Suppressor macrophage treated with lipopolysaccharide for 4 hours (primary cell): Measurements from ENCODE around the gene RADIL.
A peak's percentile ranks its signal among the peaks of the same experiment; 100 is the strongest.

ENCODE experiments used
- DNase-seq: peaks from one replicate; pipeline ENCODE4 v3.0.0-alpha.2; 2020

Gene RADIL

DNA sequence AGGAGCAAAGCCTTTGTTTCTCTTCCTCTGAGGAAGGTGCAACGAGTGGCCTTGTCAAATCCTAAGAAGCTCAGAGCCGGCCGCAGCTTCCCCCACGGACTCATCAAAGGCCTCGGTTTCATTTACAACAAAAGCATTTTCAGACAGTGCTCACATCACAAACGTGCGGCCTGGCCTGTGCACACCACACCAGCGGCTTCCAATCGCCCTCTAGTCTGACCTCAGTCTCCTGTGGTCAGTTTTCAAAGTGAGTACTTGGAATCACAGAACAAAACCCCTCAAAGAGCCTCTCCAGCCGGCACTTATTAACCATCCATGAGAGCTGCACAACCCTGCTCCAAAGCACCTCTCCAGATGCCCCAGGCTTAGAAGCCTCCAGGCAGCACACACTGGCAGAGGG, 3.3 kb downstream of the RADIL start:
- no peak for DNase-seq

DNA sequence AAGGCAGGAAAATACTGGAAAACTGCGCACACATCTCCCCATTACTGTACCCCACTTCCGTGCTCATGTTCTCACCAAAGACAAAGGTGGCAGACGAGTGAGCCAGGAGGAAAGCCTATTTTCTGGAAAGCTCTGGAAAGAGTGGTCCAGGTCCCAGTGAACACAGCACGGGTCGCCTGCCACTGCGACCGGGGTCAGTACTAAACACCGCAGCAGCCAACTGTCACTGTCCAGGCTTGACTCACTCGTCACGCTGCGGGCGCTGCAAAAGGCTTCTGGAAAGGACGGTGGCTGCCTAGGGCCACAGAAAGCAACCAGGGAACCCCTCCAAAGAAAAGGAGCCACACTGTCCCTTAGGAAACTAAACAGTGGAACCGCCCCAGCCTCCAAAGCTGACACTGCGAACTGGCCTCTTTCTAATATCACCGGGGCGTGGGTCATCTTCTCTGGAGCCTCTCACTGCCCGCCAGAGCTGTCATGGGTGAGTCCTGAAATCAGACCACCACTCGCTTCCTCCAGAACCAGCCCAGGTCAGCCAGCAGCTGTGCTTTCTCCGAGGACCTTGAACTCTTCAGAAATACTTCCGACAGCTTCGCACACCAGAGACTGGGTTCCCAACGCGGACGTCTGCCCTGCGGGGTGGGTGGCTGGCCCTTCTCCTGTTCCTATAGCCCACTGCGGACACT, 4.0 kb downstream of the RADIL start:
- no peak for DNase-seq

DNA sequence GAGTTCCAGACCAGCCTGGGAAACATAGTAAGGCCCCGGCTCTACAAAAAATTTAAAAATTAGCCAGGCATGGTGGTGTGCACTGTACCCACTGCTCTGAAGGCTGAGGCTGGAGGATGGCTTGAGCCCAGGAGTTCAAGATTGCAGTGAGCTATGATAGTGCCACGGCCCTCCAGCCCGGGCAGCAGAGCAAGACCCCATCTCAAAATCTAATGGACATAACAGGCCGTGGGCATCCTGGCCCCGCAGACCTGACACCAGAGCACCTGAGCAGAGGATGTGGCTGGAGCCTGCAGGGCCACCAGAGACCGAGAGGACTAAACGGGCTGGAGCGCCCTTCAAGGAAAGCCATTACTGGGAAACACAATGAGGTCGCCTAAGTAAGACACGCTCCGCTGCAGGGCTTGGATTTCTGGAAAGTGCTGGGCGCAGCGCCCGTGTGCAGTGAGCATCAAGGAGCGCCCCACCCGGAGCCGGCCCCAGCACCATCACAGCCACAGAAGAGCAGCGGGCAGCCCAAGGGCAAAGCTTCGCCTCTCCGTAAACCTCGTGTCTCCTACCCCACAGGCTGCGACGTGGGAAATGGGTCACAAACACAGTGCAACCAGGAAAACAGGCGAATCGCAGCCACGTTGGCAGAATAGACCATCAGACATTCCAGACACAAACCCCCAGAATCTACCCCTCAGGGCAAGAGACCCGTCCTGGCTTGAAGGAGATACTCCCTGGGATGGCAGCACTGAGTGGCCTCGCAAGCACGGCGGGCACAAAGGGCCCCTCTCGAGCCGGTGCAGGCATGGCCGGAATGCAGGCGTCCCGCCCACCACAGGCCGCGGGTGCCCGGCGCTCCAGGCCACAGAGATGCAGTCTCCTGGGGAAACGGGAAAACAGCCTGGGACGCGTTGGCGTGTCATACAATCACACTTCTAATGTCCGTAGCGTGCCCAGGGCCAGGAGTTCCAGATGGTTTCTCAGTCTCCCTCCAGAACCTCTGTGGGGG, 4.9 kb downstream of the RADIL start:
- no peak for DNase-seq

DNA sequence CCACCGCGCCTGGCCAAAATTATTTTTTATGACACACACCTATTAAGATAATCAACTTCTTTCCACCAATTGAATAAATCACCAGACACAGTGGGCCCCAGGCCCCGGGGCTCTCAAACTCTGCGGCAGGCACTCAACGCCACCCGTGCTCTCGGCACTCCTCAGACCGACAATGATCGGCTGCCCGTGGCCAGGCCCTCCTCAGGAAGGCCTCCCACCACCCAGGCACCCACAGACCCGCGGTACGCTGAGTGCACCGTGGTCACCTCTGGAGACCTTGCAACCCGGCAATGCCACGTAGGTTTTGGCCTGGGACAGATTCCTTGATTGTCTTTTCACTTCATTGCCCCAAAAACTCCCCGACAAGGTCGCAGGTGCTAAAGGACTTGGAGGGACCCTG, 6.9 kb downstream of the RADIL start:
- no peak for DNase-seq

DNA sequence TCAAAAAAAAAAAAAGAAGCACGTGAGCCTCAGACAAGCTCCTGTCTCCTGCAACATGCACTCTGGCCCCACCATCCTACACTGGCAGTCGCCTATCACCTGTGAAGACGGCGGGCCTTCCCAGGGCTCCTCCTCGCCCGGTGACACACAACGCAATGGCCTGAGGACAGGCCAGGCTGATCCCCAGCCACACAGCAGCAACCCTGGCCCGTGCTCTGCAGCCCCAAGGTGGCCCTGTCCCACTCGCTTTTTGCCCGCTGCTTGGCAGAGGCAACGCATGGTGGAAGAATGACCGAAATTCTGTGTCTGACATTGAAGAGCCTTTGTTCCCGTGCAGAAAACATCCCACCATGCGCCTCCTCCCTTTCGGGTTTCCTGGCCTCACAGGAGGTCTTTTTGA, 8.1 kb downstream of the RADIL start:
- DNase-seq, result no peak

DNA sequence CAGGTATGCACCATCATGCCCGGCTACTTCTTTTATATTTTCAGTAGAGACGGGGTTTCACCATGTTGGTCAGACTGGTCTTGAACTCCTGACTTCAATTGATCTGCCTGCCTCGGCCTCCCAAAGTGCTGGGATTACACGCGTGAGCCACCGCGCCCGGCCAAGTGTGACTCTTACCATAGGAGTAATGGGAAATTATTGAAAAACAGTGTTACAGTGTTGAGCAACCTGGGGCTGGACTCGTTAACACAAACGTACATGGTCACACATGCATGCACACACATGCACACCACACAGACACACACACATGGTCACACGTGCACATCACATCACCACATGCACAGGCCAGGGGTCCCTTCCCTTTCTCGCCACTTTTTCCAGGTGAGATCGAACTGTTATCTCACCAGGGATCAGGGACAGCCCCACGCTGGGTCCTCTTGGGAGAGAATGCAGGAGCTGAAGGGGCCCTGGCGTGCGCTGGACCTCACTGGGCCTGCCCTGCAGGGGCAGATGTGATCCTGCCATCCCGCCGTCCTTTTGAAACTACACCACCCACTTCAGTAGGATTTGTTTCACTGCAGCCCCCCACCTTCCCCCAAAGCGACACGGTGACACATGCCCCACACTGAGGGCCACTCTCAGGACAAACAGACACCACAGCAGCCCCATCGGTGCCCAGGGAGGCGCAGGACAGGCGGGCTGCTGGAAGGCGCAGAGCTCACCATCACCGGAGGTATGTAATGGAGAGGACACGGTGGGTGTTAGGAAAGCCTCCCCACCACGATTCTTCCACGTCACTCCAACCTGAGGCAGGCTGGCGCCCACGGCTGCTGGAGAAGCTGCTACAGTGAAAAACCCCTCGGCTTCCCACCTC, 10.2 kb downstream of the RADIL start:
- DNase-seq, result no peak

DNA sequence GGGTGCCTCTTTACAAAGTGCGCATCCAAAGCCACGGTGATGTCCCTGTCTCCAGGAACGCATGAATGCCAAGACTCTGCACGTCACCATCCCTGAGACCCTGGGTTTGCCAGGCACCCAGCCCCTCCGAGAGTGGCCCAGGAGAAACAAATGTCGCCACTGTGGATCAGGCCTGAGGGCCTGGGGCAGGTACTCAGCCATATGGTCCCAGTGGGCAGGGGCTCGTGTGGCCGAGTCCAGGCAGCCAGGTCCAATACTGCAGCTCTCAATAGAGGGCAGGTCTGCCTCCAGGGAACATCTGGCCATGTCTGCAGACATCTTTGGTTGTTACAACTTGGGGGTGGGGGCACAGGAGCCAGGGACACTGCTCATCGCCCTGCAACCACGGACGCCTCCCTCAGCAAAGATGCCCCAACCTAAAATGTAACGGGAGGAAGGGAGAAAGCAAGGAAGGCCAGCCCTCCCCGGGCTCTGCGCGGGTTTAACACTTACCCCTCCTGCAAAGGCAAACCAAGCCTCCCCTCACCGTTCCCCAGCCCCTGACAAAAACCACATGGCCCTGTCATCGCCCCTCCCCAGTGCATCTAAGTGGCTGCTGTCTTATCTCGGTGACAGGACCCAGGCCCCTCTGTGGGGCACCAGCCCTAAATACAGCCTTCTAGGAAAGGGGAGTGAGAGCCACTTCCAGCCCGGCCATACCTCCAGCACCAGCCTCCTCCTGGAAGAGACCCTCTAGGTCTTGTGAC, 11.4 kb downstream of the RADIL start:
- DNase-seq, result no peak

DNA sequence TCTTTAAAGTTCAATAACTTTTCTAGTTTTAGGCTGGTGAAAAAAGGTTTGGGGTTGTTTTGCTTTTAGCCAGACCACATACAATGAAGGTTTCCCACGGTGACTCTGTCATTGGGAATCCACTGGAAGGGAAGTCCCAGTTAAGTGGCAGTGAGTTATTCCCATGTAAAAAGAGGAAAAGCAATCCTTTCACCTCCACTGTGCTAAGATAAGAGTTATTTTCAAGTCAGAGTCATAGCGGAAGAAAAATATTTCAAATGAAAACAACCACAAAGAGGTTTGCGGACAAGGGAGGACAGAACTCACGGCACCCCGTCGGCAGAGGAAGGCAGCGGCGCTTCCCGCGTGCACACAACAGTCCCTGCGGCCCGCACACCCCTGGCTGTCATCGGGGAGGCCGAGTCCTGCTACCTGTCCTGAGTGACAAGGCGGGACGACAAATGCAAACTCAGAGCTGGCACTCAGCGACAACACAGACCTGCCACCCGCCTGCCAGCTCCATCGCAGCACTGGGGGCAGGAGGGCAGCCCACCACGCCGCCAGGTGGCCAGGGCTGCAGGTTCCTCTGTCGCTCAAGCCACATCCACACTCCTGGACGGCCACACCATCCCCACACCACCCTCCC, 12.3 kb downstream of the RADIL start:
- no peak for DNase-seq

DNA sequence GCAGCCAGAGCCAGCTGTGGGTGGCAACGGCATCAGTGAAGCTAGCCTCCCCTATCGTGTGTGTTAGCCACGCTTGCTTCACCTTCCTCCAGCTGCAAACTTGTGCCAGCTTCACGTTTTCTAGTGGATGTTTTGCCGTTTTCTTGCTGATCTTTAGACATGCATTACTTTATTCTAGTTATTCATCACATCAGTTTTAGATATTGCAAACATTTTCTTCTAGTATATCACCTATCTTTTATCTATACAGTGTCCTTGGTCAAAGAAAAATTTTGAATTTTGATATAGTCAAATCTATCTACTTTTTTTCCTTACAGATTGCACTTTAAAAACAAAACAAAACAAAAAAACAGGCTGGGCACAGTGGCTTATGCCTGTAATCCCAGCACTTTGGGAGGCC, 15.0 kb downstream of the RADIL start:
- no peak for DNase-seq

DNA sequence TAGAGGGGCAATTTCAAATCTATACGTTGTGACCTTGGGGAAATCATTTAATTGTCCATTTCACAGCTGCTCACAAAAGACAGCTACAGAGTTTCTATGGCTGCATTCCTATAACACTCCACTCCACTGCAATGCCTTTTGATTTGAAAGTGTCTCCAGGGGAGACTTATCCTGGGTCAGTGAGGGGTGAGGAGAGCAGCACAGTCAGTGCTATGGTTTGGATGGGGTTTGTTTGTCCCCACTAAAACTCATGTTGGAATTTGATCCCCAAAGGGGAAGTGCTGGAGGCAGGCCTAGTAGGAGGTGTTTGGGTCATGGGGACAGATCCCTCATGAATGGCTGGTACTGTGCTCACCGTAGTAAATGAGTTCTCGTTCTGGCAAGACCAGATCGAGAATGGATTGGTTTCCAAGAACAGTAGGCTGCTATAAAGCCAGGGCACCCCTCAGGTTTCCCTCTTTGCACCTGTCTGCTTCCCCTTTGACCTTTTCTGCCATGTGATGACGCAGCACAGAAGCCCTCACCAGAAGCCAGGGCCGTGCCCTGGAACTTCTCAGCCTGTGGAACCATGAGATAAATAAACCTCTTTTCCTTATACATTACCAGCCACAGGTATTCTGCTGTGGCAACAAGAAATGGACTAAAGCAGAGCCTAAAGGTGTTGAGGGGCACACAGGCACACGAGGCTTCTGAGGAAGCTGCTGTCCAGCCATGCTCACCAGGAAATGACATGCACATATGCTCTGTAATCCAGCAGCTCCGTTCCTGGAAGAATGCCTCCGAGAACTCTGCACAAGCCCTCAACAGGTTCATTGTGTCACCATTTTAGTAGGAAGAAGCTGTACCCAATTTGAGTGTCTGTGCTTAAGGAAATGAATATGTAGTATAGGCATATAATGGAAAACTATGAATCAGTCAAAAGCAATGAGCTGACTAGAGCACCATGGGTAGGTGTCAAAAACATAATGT, 16.7 kb downstream of the RADIL start:
- no peak for DNase-seq

DNA sequence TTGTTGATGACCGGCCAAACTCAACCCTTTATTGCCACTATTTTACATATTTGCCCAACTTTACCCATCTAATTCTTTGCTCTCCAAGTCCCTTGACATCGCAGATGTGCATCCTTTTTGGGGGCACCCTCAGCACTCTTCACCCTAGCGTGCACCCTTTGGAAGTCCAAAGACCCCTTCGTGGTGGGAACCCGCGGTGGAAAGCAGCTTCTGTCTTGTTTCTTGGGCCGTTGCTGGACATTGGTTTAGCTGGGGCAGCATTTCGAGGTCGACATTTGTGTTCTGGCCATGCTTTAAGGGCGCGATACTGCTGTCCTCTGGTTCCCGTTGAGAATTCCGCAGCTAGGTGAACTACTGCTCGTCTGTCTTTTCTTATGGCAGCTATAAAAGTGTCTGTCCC, 21.4 kb downstream of the RADIL start:
- no peak for DNase-seq

DNA sequence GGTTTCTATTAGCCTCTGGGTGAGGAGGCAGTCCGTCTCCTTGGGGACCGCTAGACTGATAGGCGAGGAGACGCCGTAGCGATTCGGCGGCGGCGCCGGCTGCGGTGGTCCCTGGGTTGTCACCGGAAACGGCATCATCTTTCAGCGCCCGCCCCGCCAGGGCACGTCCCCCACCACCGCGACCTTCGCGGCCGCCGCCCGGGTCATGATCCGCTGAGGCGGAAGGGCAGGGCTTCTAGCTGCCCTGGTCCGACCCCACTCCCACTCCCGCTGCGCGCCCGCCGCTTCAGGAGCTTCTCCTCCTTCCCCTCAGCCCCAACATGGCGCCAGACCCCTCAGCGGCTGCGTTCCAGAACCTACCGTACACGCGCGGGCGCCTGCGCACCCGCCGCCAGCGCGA, 21.8 kb downstream of the RADIL start, which contains the start of gene PAPOLB:
Gene PAPOLB (minus strand): TSS at position 358 of the 400 bp plus-strand sequence. CDS start 220 bp downstream, at position 138.
- DNase-seq, result no peak

DNA sequence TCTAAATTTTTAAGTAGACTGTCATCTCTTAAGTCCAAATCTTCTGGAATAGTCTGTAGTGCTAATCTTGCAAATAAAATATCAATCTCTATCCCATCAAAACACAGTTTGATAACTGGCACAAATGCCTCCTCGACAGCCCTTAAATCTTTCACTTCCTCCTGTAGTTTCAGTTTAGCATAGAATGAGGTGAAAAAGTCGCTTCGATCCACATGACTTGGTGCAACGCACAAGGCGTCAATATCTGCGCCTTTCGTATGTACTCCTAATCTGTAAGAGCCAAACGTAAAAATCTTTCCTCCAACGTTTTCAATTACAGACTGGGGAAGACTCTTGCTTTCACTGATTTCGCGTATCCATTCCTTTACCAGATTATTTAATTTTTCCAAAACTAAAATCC, 22.3 kb downstream of the RADIL start:
- DNase-seq, result no peak

DNA sequence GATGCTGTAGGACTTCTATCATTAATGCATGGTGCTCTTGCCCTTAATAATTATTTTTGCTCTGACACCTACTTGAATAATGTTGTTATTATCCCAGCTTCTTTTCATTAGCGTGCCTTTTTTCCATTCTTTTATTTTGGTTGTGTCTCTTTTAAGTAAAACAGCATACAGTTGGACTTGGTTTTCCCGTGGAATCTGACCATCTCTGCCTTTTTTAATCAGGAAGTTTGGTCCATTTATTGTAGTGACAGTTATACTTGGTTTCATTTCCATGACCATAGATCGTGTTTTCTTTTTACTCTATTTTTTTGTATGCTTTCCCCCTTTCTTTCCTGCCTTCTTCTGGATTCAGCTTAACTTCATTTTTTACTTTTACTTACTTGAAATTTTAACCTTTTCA, 26.3 kb downstream of the RADIL start:
- DNase-seq, result no peak

DNA sequence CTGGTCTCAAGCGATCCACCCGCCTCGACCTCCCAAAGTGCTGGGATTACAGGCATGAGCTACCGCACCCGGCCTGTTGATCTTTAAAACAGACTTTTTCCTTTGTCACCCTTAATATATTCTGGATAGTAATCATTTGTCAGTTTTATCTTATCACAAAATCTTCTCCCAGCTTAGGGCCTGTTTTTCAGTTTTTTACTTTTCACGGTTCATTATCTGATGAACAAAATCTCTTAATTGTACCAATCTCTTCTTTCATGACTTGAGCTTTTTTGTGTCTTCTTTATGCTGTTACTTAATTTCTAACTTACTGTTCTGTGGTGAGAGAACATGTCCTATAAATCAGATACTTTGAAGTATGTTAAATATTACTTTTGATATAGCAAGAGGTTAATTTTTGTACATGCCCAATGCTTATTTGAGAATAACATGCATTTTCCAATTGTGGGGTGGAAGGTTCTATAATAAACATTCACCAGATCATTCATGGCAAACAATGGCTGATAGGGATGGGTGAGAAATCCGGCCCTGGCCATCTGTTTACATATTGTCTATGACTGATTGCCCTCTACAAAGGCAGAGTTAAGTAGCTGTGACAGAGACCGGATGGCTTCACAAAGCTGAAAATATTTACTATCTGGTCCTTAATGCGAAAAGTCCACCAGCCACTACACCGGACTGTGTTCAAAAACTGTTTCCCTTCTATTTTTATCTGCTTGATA, 27.0 kb downstream of the RADIL start:
- no peak for DNase-seq

DNA sequence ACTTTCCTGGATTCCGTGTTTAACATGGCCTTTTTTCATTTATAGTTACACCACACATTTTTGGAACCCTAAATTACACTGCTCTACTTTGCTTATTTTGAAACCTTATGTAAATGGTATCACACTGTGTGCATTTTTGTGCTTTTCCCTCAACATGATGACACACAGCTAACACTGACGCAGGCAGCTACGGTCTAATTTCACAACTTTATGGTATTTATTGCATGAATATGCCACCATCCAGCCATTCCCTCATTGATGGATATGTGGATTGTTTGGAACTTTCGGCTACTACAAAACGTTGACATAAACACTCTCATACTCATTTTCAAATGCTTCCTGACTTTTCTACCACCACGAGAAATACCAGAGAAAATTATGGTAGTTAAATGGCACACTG, 28.6 kb downstream of the RADIL start:
- DNase-seq, result no peak

DNA sequence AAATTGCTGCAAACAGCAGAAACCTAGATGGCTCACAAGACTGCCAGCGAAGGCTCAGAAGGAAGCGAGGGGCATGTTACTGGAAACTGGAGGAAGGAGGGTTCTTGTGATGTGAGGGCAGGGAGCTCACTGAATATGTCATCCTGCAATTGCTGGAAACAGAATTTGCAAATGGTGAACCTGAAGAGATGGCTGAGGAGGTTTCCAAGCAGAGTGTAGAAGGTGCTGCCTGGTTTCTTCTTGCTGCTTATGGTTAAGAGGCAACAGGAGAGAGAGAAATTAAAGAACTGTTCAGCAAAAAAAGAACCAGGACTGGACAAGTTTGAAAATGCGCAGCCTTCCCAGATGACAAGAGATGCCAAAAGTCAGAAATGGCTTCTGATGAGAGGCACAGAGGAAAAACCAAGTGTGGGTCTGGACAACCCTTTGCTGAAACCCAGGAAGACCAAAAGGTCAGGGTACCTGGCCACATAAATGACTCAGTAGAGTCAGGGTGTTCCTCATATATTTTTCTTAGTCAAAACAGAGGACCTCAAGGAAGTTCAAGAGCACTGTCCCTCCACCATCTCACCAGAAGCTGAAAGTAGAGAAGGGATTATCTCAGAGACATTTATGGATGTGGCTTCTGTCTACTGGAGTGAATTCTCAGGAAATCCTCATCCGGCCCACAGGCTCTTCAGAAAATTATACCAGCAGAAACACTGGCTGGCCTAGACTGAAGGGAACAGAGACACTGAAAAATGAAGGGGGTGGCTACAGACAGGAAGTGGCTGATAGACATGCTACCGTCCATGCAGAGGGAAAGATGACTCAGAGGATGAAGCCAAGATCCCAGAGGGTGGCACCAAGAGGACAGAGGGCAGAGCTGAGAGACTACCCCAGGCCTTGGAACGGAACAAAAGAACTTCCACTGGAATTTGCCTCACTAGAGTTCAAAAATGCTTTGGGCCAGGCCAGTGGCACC, 31.8 kb downstream of the RADIL start:
- DNase-seq, result peak; percentile 16

DNA sequence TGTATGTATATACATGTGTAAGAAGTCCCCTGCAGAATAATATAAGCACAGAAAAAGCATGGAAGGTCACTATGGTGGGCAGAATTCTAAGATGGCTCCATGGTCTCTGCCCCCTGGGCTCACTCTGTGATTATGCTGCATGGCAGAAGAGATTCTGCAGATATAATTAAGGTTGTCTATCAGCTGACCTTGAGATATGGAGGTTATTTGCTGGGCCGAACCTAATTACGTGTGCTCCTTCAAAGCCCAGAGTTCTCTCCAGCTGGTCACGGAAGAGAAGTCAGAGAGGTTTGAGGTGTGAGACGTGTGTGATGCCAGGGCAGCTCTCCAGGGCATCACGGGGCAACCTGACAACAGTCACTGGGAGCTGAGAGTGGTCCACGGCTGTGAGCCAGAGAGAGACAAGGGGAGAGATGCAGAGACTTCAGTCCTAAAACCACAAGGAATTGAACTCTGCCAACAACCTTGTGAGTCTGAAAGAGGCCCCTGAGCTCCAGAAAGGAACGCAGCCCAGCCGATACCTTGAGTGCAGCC, 33.2 kb downstream of the RADIL start:
- no peak for DNase-seq
